Pulmonary artery endothelial cell (primary cell): ENCODE measurements around the gene PTGR2. TPM values are rescaled to one million over a fixed set of nuclear protein-coding genes. Genes with fewer than 3 reads are reported as not detected.
"Not testable (repeated sequence)": the region's sequence is repeated elsewhere in the genome, so short reads cannot be mapped to it uniquely, and the experiment has no call there.

Experiments used
- DNase-seq: peaks from one replicate; pipeline ENCODE4 v3.0.0-alpha.2; 2011; ENCODE audit warnings: low read depth, low spot score
- total RNA-seq: library from RNA; depleted of rRNA; stranded (reverse); fragments of >200 nt; gene quantifications from 2 replicates; pipeline ENCODE4 v1.2.3, GENCODE V29; 2014

Gene PTGR2
- total RNA-seq, result 1.9 TPM in 2 replicates

- peak; percentile 75 for DNase-seq
Measured at GRCh38 chr14:73851567-73852382, at the start of gene PTGR2. Gene PTGR2, plus strand, starts transcription at chr14:73851831. Its CDS starts 7,032 bp downstream, at chr14:73858863.

- no peak for DNase-seq
Measured at GRCh38 chr14:73802431-73803188, 49.0 kb upstream of the PTGR2 start.

DNA sequence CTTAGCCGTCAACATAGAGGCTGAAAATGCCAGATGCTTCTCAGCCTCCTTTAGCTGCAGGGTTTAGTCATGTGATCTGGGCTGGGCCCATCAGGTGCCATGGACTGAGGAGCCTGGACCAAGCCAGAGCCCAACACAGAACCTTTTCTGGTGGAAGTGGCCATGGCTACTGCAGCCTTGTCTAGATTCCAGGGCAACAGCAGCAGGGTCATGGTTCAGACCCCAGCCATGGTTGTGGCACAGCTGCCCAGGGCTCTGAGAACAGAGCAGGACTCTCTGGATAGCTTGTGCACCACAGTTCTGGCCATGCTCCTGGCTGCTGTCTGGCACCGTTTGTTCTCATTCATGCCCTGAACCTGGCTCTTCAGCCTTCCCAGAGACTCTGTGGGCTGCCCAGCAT is 47.0 kb upstream of the PTGR2 start:
- DNase-seq, result no peak

DNA sequence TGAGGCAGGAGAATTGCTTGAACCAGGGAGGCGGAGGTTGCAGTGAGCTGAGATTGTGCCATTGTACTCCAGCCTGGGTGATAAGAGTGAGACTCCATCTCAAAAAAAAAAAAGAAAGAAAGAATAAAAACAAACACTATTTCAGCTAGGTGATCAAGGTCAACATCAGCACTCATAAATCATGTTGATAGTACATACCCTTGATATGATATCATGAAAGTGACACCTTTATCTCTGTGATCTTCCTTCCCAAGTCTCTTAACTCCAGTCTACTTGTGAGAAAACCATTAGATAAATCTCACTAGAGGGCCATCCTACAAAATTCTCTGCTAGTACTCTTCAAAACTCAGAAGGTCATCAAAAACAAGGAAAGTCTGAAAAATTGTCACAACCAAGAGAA is 44.2 kb upstream of the PTGR2 start:
- no peak for DNase-seq

- no peak for DNase-seq
Measured at GRCh38 chr14:73809391-73809790, 42.2 kb upstream of the PTGR2 start.

DNA sequence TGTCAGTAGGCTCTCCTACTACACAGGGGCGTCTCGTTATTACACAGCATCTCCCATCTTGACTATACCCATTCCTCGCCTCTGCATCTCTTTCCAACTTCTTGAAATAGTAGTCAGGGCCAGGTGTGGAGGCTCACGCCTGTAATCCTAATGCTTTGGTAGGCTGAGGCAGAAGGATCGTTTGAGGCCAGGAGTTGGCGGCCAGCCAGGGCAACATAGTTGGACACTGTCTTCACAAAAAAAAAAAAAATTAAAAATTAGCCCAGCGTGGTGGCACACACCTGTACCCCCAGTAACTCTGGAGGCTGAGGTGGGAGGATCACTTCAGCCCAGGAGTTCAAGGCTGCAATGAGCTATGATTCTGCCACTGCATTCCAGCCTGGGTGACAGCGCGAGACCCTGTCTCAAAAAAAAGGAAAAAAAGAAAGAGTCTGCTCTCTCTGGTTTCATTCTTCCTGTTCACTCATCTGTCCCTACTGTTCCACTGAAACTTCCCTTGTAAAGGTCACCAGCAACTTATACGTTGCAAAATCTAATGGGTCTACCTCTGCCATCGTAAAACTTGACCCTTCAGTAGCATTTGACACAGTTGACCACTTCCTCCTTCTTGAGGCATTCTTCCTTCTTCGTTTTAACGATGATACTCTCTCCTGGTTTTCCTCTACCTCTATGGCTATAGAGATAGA is 41.0 kb upstream of the PTGR2 start:
- no peak for DNase-seq

DNA sequence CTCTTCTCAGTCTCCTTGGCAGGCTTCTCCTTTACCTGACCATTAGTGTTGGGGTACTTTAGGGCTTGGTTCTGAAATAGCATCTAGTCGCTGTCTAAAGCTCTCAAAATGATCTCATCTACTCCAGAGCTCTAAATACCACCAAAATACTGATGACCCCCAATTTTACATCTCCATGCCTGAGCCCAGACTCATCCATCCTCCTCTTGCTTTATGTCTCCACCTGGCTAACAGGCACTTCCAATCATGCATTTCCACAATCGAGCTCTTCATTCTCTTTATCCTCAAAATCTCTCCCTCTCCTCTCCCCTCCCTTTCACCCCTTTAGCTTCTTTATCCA is 40.5 kb upstream of the PTGR2 start:
- no peak for DNase-seq

- no peak for DNase-seq
Measured at GRCh38 chr14:73814153-73814552, 37.5 kb upstream of the PTGR2 start.

DNA sequence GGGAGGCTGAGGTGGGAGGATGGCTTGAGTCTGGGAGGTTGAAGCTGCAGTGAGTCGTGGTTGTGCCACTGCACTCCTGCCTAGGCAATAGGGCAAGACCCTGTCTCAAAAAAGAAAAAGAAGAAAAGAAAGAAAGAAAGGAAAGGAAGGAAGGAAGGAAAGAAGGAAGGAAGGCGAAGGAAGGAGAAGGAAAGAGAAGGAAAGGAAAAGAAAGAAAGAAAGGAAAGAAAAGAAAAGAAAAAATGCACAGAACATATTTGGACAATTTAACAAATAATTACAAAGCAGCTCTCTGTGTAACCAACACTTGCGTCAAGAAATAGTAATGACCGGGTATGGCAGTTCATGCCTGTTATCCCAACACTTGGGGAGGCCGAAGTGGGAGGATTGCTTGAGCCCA is 35.8 kb upstream of the PTGR2 start:
- DNase-seq, result no peak

DNA sequence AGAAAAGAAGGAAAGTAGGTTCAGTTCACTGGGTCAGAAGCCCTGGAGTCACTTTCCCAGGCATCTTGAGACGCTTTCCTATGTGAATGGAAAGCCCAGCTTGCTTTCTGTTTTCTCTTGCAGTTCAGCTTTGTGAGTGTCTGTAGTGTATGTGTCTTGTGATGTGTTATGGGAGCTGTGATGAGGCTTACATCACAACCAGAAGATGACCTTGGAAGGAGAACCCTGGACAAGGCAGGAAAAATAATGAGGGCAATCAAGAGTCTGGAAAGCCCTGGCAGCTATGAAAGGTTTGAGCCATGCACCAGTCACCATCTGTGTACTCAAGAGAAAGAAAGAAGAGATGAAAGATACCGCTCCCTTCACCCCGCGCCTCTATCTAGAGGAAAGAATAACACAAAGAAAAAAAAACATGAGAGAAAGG is 35.2 kb upstream of the PTGR2 start:
- DNase-seq, result no peak

DNA sequence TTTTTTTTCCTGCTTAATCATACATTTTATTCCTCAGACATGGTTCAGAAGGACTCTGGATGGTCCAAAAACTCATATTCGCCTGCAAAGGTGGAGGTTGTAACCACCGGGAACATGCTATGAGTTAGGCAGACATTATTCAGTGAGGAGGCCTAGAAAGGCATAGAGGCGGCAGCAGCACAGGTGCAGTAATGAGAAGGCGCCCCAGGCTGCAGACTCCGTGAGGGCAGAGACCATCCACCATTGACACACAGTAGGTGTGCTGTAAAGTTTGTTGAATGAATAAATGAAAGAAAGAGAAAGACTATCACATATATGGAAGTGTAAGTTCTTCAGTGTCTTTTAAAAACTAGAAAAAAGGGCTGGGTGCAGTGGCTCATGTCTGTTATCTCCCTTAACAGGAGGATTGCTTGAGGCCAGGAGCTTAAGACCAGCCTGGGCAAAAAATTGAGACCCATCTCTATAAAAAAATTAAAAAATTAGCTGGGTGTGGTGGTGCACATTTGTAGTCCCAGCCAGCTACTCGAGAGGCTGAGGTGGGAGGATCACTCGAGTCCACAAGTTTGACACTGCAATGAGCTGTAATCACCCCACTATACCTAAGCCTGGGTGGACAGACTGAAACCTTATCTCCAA is 34.5 kb upstream of the PTGR2 start:
- DNase-seq, result no peak

- no peak for DNase-seq
Measured at GRCh38 chr14:73818821-73819220, 32.8 kb upstream of the PTGR2 start.

DNA sequence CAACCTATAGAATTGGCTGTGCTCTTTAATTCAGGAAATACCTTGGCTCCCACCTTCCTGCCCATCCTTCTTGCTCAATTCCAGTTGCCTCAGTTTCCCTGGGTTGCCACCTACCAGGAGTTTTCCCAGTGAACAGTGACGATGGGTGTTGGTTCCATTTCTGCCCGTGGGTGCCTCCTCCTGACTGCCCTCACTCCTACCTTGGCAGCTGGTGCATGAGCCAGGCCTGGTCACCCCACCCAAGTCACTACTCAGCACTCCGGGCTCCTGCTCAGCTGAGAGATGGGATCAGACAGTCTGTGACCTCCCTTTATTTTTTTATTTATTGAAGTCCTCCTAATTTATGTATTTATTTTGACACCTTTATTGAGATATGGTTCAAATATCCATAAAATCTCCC is 31.0 kb upstream of the PTGR2 start:
- no peak for DNase-seq

DNA sequence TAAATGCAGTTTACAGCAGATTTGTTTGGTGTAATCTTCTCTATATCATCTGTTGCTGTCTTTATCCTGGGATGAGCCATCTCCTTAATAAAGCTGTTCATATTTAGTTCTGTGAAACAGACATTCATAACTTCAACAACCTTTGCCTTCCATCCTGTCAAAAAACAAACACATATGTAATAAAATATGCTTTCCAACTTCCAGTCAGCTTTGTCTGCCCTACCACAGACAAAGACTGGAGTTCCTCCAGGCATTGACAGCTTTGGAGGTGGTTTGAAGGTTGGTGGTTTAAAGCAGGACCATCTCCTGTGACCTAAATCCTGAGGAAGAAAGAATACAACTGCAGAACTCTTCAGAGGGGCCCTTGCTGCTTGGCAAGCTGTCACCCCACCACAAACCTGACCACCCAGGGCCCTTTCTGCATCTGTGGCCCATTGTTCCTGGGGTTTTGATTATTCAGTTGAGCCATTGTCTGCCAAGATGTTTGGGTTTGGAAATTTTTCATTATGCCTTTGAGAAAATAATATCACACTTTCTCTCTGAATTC is 28.2 kb upstream of the PTGR2 start:
- no peak for DNase-seq

DNA sequence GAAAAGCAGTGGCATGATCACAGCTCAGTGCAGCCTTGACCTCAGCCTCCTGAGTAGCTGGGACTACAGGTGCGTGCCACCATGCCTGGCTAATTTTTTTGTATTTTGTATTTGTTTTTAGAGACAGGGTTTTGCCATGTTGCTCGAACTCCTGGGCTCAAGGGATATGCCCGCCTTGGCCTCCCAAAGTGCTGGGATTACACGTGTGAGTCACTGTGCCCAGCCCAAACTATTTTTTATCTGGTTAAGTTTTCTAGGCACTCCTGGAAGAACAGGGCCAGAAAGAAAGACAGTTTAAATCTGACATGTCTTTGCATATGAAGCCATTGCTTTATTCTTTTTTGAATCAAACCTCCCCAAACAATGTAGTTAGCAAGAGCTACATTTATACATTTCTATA is 27.5 kb upstream of the PTGR2 start:
- no peak for DNase-seq

GRCh38 chr14:73824536-73824935 is 27.1 kb upstream of the PTGR2 start:
- no peak for DNase-seq

- peak; percentile 44 for DNase-seq
Measured at GRCh38 chr14:73825551-73826188, 26.0 kb upstream of the PTGR2 start.

- DNase-seq, result not testable (repeated sequence)
Measured at GRCh38 chr14:73827190-73827589, 24.4 kb upstream of the PTGR2 start.

DNA sequence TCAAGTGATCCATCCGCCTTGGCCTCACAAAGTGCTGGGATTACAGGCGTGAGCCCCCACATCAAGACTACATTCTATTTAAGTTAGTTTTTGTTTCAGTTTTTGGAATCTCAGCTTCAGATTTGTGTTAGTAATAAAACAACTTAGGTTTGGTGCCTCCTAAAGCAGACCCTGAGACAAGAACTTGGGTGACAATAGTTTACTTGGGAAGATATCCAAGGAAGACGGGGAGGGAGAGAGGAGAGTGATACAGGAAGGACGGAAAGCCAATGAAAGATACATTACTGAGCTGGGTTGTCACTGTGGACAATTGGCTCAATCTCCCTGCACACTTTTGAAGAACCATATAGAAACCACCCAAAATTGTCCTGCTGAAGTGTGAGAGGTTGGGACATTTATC is 22.6 kb upstream of the PTGR2 start:
- DNase-seq, result no peak

DNA sequence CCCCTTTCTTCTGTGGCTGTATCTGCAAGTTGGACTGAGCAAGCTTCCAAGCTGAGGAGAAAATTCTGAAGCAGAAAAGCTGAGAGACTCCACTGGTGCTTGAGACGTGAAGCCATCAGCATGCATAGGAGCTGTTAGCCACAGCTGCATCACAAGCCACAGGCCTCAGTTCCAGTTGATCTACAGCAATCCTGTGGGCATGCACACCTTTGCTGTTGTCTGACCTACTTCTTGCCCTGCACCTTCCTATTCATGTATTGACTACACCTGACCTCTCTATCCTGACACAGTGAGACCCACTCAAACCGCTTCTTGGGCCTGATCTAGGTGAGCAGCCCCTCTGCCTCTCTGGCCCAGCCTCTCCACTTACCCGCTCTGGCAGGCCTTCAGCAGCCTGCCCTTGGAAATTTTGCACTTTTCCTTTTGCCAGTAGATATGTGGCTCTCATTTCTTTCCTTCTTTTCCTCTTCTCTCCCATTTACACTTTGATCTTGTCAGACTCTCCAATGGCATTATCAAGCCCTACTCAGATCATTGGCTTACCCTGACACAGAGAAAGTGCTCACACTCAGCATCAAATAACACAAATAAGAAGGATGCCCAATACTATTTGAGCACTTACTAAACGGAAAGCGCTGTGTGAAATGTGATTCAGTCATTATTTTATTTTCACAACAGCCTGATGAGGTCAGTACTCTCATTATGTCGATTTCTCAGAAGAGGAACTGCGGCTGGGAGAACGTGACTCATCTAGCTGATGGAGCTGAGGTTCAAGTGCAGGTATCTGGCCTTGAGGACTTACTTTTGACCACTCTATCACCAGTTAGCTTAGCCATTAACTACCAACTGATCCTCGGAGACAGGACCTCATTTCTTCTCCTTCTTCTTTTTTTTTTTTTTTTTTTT is 21.9 kb upstream of the PTGR2 start:
- peak; percentile 15 for DNase-seq
